Measurements from ENCODE around the gene CLIP4. TPM values are rescaled to one million over a fixed set of nuclear protein-coding genes. Genes with fewer than 3 reads are reported as not detected.

The CLIP4 gene
- total and polyA plus RNA-seq, 2 of the 13 experiments (the other 11 are each of a cell fraction or from before 2014, with no cell fraction given): 0.46 to 0.49 TPM

- POLR2A ChIA-PET: no interaction called here
- TF ChIP-seq E2F5 (CRISPR knock-in tag; conservative IDR thresholded peaks at IDR 0.05) (no peak), HNF4G (IDR thresholded peaks at IDR 0.05; ENCODE audit: borderline replicate concordance, low read depth, low read length) (no peak), HNF4G (CRISPR knock-in tag; IDR thresholded peaks at IDR 0.05; ENCODE audit: borderline replicate concordance, low read depth) (no peak), ZBTB14 (CRISPR knock-in tag; IDR thresholded peaks at IDR 0.05) (no peak), TSC22D2 (CRISPR knock-in tag; IDR thresholded peaks at IDR 0.05; ENCODE audit: borderline replicate concordance) (no peak), RCOR2 (CRISPR knock-in tag; IDR thresholded peaks at IDR 0.05) (no peak), ZNF143 (CRISPR knock-in tag; IDR thresholded peaks at IDR 0.05) (no peak), SNAI1 (CRISPR knock-in tag; IDR thresholded peaks at IDR 0.05; ENCODE audit: borderline replicate concordance) (no peak), ZNF577 (CRISPR knock-in tag; IDR thresholded peaks at IDR 0.05; ENCODE audit: borderline replicate concordance, low read depth) (no peak), PATZ1 (CRISPR knock-in tag; IDR thresholded peaks at IDR 0.05) (no peak)
- TF ChIP-seq, protein P1, sequence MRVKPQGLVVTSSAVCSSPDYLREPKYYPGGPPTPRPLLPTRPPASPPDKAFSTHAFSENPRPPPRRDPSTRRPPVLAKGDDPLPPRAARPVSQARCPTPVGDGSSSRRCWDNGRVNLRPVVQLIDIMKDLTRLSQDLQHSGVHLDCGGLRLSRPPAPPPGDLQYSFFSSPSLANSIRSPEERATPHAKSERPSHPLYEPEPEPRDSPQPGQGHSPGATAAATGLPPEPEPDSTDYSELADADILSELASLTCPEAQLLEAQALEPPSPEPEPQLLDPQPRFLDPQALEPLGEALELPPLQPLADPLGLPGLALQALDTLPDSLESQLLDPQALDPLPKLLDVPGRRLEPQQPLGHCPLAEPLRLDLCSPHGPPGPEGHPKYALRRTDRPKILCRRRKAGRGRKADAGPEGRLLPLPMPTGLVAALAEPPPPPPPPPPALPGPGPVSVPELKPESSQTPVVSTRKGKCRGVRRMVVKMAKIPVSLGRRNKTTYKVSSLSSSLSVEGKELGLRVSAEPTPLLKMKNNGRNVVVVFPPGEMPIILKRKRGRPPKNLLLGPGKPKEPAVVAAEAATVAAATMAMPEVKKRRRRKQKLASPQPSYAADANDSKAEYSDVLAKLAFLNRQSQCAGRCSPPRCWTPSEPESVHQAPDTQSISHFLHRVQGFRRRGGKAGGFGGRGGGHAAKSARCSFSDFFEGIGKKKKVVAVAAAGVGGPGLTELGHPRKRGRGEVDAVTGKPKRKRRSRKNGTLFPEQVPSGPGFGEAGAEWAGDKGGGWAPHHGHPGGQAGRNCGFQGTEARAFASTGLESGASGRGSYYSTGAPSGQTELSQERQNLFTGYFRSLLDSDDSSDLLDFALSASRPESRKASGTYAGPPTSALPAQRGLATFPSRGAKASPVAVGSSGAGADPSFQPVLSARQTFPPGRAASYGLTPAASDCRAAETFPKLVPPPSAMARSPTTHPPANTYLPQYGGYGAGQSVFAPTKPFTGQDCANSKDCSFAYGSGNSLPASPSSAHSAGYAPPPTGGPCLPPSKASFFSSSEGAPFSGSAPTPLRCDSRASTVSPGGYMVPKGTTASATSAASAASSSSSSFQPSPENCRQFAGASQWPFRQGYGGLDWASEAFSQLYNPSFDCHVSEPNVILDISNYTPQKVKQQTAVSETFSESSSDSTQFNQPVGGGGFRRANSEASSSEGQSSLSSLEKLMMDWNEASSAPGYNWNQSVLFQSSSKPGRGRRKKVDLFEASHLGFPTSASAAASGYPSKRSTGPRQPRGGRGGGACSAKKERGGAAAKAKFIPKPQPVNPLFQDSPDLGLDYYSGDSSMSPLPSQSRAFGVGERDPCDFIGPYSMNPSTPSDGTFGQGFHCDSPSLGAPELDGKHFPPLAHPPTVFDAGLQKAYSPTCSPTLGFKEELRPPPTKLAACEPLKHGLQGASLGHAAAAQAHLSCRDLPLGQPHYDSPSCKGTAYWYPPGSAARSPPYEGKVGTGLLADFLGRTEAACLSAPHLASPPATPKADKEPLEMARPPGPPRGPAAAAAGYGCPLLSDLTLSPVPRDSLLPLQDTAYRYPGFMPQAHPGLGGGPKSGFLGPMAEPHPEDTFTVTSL (CRISPR knock-in tag; IDR thresholded peaks at IDR 0.05; ENCODE audit: borderline replicate concordance): no peak
These were observed 49.1 kb downstream of the CLIP4 start for GRCh38 chr2:29164091-29164846.

More at GRCh38 chr2:29164091-29164846, 49.1 kb downstream of the CLIP4 start:
- Histone ChIP-seq H3K4me2 (ENCODE audit: low read depth, low read length) (no peak overlapping the region), H3K27me3 (ENCODE audit: control insufficient read depth in 1 of 2, insufficient read depth in 2 of 2, low read length in 2 of 2) (no peaks in the 10 kb centered on the region), H3K79me2 (ENCODE audit: insufficient read depth, low read length) (no peaks in the 10 kb centered on the region), H3K27ac (ENCODE audit: extremely low read length, insufficient read depth, low read length) (no peak overlapping the region), H3K36me3 (replicated peaks in 1 of 2; ENCODE audit: control insufficient read depth in 1 of 2, insufficient read depth in 2 of 2, low read length in 2 of 2) (no peaks in the 10 kb centered on the region), H3K9me3 (ENCODE audit: low read length) (no peaks in the 10 kb centered on the region), H3K9ac (ENCODE audit: insufficient read depth, low read depth, low read length) (no peak overlapping the region), H4K20me1 (ENCODE audit: insufficient read depth, low read length) (no peaks in the 10 kb centered on the region), H3K4me1 (ENCODE audit: insufficient read depth, low read length) (peaks cover 16% of the 10 kb centered on the region), H2AFZ (ENCODE audit: low read length) (no peak overlapping the region), H3K4me3 (replicated peaks in 1 of 3; ENCODE audit: insufficient read depth in 1 of 3, low read depth in 2 of 3, low read length in 3 of 3) (no peak overlapping the region)
- DNase-seq (ENCODE audit: low spot score): no peak
- no peak for FAIRE-seq
- in situ Hi-C loops (cut with HindIII; ENCODE audit: extremely low pct_ligation_motif_present, low pct_unique_long_range_greater_than_20kb) (no loop called here), intact Hi-C loops (cut with micrococcal nuclease; ENCODE audit: unreplicated experiment) (no loop called here)
- CTCF ChIA-PET (ENCODE audit: low intra/inter-chr PET ratio, low total read pairs): no interaction called here
- no peak for ATAC-seq
- no TSS peak for BruUV-seq (replicated peaks)
- WGBS (ENCODE audit: low lambda C conversion rate): 50% methylated on average over 5 of the region's 5 CpGs
